CD14-positive monocyte (primary cell): Measurements from ENCODE around the gene GMDS. TPM values are rescaled to one million over a fixed set of nuclear protein-coding genes. Genes with fewer than 3 reads are reported as not detected.
A peak's percentile ranks its signal among the peaks of the same experiment; 100 is the strongest.

Source experiments
- DNase-seq, 3 donors: peaks; one replicate each; pipeline ENCODE4 v3.0.0-alpha.2; 2011 to 2022
- H2AFZ ChIP-seq: 2 replicates; pipeline ENCODE4 v1.6.0; 2012; ENCODE audit warnings: mild to moderate bottlenecking, low read depth, low read length, inconsistent platforms; ENCODE audit not compliant: insufficient read depth, poor library complexity, severe bottlenecking
- H3K27ac ChIP-seq, 2 donors: 1 replicate in 1 of 2; 2 replicates in 1 of 2; pipeline ENCODE4 v1.5.1; 2012 to 2013; ENCODE audit warnings: low read length in 2 of 2, control low read depth in 1 of 2, inconsistent platforms in 1 of 2, low read depth in 1 of 2, mild to moderate bottlenecking in 1 of 2
- H3K27me3 ChIP-seq, 2 donors: one replicate each; pipeline versions ENCODE4 v1.6.0 to v1.6.1; 2011 to 2013; ENCODE audit warnings: low read length in 2 of 2; ENCODE audit not compliant: control insufficient read depth in 2 of 2, insufficient read depth in 2 of 2
- H3K36me3 ChIP-seq, 2 donors: replicated peaks in 1 of 2; 1 replicate in 1 of 2; 2 replicates in 1 of 2; pipeline versions ENCODE4 v1.5.1 to v1.6.1; 2012 to 2013; ENCODE audit warnings: low read length in 2 of 2, control low read depth in 1 of 2, inconsistent platforms in 1 of 2, mild to moderate bottlenecking in 1 of 2; ENCODE audit not compliant: insufficient read depth in 2 of 2, control insufficient read depth in 1 of 2
- H3K4me1 ChIP-seq, 2 donors: 1 replicate in 1 of 2; 2 replicates in 1 of 2; pipeline versions ENCODE4 v1.5.1 to v1.6.1; 2012 to 2013; ENCODE audit warnings: low read length in 2 of 2, control low read depth in 1 of 2, inconsistent platforms in 1 of 2, mild to moderate bottlenecking in 1 of 2, moderate library complexity in 1 of 2; ENCODE audit not compliant: insufficient read depth in 2 of 2, control insufficient read depth in 1 of 2
- H3K4me2 ChIP-seq: replicated peaks from 2 replicates; pipeline ENCODE3; 2012; ENCODE audit warnings: low read length, moderate library complexity, mild to moderate bottlenecking; ENCODE audit not compliant: poor library complexity, severe bottlenecking; ENCODE audit errors: extremely low read depth
- H3K4me3 ChIP-seq, 3 experiments: fragments of 200-600 bp in 1 of 3; sonication (generic) in 1 of 3; replicated peaks in 1 of 3; 1 replicate in 2 of 3; 2 replicates in 1 of 3; pipeline ENCODE4 v1.5.1; 2011 to 2013; ENCODE audit warnings: low read length in 3 of 3, mild to moderate bottlenecking in 3 of 3, control low read depth in 2 of 3, low read depth in 2 of 3, inconsistent platforms in 1 of 3, moderate library complexity in 1 of 3
- H3K79me2 ChIP-seq: 2 replicates; pipeline ENCODE4 v1.6.0; 2012; ENCODE audit warnings: mild to moderate bottlenecking, control low read depth, inconsistent platforms, low read length, moderate library complexity; ENCODE audit not compliant: insufficient read depth
- H3K9ac ChIP-seq: 2 replicates; pipeline ENCODE4 v1.6.0; 2017; ENCODE audit warnings: low read length, mild to moderate bottlenecking; ENCODE audit not compliant: insufficient read depth, poor library complexity, severe bottlenecking
- H3K9me3 ChIP-seq, 2 donors: replicated peaks in 1 of 2; 1 replicate in 1 of 2; 2 replicates in 1 of 2; pipeline versions ENCODE4 v1.5.1 to v1.6.1; 2012 to 2013; ENCODE audit warnings: low read length in 2 of 2, control low read depth in 1 of 2; ENCODE audit not compliant: control insufficient read depth in 1 of 2, insufficient read depth in 1 of 2
- H4K20me1 ChIP-seq: 2 replicates; pipeline ENCODE4 v1.6.0; 2012; ENCODE audit warnings: mild to moderate bottlenecking, low read length, control low read depth, moderate library complexity; ENCODE audit not compliant: insufficient read depth
- H3K27ac Mint-ChIP-seq, 7 donors: one replicate each; pipeline ENCODE4 v1.8.0; 2020; ENCODE audit warnings: mild to moderate bottlenecking in 7 of 7, mixed read lengths in 7 of 7, moderate library complexity in 6 of 7, inconsistent platforms in 2 of 7
- H3K27me3 Mint-ChIP-seq, 3 donors: one replicate each; pipeline ENCODE4 v1.8.0; 2021 to 2022; ENCODE audit warnings: low read depth in 3 of 3, mild to moderate bottlenecking in 3 of 3, mixed read lengths in 3 of 3, moderate library complexity in 3 of 3, inconsistent platforms in 1 of 3
- H3K36me3 Mint-ChIP-seq, 2 donors: one replicate each; pipeline ENCODE4 v1.8.0; 2020; ENCODE audit warnings: mixed read lengths in 2 of 2, inconsistent platforms in 1 of 2, mild to moderate bottlenecking in 1 of 2
- H3K4me1 Mint-ChIP-seq: one replicate; pipeline ENCODE4 v1.8.0; 2020; ENCODE audit warnings: mild to moderate bottlenecking, mixed read lengths
- H3K4me3 Mint-ChIP-seq, 2 donors: one replicate each; pipeline ENCODE4 v1.8.0; 2020; ENCODE audit warnings: mild to moderate bottlenecking in 2 of 2, mixed read lengths in 2 of 2, moderate library complexity in 1 of 2
- H3K9me3 Mint-ChIP-seq, 7 donors: one replicate each; pipeline ENCODE4 v1.8.0; 2020 to 2022; ENCODE audit warnings: mixed read lengths in 7 of 7, mild to moderate bottlenecking in 6 of 7, moderate library complexity in 6 of 7, inconsistent platforms in 2 of 7
- WGBS: methylation state at CpG from one replicate; pipeline ENCODE4 v1.1.5; 2013; ENCODE audit warnings: missing lambda C conversion rate; ENCODE audit not compliant: insufficient coverage; 5-methylcytosine and 5-hydroxymethylcytosine counted together
- intact Hi-C, 2 donors: fragments of 100-400 bp; cut with micrococcal nuclease; formaldehyde crosslinking; loops; one replicate each; pipeline versions ENCODE4 v1.15.0 to v1.15.1; 2023
- polyA plus RNA-seq, 3 donors: library from polyadenylated mRNA; depleted of rRNA in 1 of 3; unstranded in 2 of 3; stranded (reverse) in 1 of 3; fragments of 300-500 nt in 2 of 3; fragments of >200 nt in 1 of 3; fragmentation: Illumina TruSeq in 2 of 3; gene quantifications; 1 replicate in 2 of 3; 2 replicates in 1 of 3; pipeline ENCODE4 v1.2.3, GENCODE V29; 2012 to 2021
- TF ChIP-seq, protein P1 (sequence below): fragments of 200-600 bp; IDR thresholded peaks from one replicate; pipeline ENCODE4 v1.8.0; 2022; ENCODE audit warnings: antibody characterized with exemption, mild to moderate bottlenecking

The GMDS gene
- polyA plus RNA-seq, 3 donors: 10.5 to 19.9 (median 17.6) TPM

DNA sequence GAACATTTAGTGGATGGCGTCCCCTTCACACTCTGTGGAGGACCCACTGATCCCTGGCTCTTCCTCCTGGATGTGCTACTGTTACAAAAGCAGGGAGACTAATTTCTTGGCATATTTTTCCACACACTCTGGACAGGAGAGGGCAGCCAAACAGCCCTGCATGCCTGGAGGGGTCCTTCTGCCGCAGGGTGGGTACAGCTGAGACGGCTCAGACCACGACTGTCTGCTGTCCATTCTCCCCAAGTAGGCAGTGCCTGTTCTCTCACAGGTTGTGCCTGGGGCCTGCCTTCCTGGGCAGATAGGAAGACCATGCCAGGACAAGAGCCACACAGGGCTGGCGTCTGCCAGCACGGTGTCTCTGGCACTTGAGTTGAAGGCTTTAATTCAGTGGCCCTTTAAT lies 375.6 kb downstream of the GMDS start:
- Histone ChIP-seq H2AFZ (no peak overlapping the region), H3K79me2 (no peaks in the 10 kb centered on the region), H3K4me3 (no peak overlapping the region), H3K27me3 (no peaks in the 10 kb centered on the region), H3K4me2 (no peak overlapping the region), H4K20me1 (no peaks in the 10 kb centered on the region), H3K27ac (no peak overlapping the region), H3K9ac (no peak overlapping the region), H3K36me3 (no peaks in the 10 kb centered on the region), H3K9me3 (no peaks in the 10 kb centered on the region), H3K4me1 (peaks cover 0 to 7% of the 10 kb centered on the region in 2 donors)
- no peak overlapping the region for H3K27ac Mint-ChIP-seq
- H3K9me3 Mint-ChIP-seq: no peaks in the 10 kb centered on the region
- no peak for DNase-seq
- H3K27me3 Mint-ChIP-seq: no peaks in the 10 kb centered on the region
- H3K4me3 Mint-ChIP-seq: no peak overlapping the region
- intact Hi-C loops: no loop called here
- H3K4me1 Mint-ChIP-seq: peaks cover 9% of the 10 kb centered on the region
- TF ChIP-seq, protein P1, sequence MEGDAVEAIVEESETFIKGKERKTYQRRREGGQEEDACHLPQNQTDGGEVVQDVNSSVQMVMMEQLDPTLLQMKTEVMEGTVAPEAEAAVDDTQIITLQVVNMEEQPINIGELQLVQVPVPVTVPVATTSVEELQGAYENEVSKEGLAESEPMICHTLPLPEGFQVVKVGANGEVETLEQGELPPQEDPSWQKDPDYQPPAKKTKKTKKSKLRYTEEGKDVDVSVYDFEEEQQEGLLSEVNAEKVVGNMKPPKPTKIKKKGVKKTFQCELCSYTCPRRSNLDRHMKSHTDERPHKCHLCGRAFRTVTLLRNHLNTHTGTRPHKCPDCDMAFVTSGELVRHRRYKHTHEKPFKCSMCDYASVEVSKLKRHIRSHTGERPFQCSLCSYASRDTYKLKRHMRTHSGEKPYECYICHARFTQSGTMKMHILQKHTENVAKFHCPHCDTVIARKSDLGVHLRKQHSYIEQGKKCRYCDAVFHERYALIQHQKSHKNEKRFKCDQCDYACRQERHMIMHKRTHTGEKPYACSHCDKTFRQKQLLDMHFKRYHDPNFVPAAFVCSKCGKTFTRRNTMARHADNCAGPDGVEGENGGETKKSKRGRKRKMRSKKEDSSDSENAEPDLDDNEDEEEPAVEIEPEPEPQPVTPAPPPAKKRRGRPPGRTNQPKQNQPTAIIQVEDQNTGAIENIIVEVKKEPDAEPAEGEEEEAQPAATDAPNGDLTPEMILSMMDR: no peak
- no peaks in the 10 kb centered on the region for H3K36me3 Mint-ChIP-seq
- WGBS: 99% methylated on average over 6 of the region's 6 CpGs

DNA sequence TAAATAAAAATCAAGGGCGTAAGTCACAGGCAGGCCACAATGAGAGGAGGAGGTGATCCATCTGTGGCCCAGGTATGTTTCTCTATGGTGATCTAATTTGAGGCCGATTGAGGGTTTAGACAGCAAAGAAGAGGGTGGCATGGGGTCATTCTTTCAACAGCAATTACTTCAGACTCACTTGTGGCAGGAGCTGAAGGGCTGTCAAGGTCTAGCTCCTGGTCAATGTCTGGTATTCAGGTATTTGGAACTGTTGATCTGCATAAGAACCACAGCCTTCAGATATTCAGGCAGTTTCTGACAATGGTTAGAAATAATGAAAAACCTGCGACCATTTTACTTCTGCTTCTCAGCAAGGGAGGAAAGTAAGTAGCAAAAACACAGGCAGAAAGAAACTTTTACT lies 376.1 kb downstream of the GMDS start:
- Histone ChIP-seq H3K9me3 (no peaks in the 10 kb centered on the region), H3K36me3 (no peaks in the 10 kb centered on the region), H3K4me2 (no peak overlapping the region), H4K20me1 (no peaks in the 10 kb centered on the region), H3K4me3 (no peak overlapping the region), H3K27ac (no peak overlapping the region), H3K79me2 (no peaks in the 10 kb centered on the region), H3K9ac (no peak overlapping the region), H2AFZ (no peak overlapping the region), H3K4me1 (peaks cover 0 to 7% of the 10 kb centered on the region in 2 donors), H3K27me3 (no peaks in the 10 kb centered on the region)
- no peak overlapping the region for H3K4me3 Mint-ChIP-seq
- H3K36me3 Mint-ChIP-seq: no peaks in the 10 kb centered on the region
- no peaks in the 10 kb centered on the region for H3K9me3 Mint-ChIP-seq
- DNase-seq: no peak
- H3K27me3 Mint-ChIP-seq: no peaks in the 10 kb centered on the region
- WGBS: no CpG with 5 or more reads among the region's 3 CpGs
- H3K4me1 Mint-ChIP-seq: peaks cover 9% of the 10 kb centered on the region
- H3K27ac Mint-ChIP-seq: peak overlapping the region in 1 of 7 donors; percentile 15
- intact Hi-C loops: no loop called here
- TF ChIP-seq, protein P1: no peak
